ENCODE data around the gene KBTBD13.
"Not testable (repeated sequence)": the region's sequence is repeated elsewhere in the genome, so short reads cannot be mapped to it uniquely, and the experiment has no call there.

KBTBD13 gene

DNA sequence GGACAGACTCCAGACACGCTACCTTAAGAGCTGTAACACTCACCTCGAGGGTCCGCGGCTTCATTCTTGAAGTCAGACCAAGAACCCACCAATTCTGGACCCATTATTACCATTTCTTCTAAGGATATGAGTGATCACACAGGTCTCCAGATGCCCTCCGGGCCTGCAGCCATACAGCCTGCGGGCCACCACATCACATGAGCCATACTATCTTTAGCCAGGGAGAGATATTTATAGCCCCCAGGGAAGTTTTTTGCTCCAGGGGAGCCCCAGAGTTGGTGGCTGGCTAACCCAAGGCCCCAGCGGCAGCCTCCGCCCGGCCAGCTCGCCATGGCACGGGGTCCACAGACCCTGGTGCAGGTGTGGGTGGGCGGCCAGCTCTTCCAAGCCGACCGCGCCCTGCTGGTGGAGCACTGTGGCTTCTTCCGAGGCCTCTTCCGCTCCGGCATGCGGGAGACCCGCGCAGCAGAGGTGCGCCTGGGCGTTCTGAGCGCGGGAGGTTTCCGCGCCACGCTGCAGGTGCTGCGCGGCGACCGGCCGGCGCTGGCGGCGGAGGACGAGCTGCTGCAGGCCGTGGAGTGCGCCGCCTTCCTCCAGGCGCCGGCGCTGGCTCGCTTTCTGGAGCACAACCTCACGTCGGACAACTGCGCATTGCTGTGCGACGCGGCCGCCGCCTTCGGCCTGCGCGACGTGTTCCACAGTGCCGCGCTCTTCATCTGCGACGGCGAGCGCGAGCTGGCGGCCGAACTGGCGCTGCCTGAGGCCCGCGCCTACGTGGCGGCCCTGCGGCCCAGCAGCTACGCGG is at the start of gene KBTBD13:
KBTBD13 (plus strand) TSS at position 261 of the 805 bp plus-strand sequence; CDS start at position 331, 70 bp downstream.
- no peak for DNase-seq

DNA sequence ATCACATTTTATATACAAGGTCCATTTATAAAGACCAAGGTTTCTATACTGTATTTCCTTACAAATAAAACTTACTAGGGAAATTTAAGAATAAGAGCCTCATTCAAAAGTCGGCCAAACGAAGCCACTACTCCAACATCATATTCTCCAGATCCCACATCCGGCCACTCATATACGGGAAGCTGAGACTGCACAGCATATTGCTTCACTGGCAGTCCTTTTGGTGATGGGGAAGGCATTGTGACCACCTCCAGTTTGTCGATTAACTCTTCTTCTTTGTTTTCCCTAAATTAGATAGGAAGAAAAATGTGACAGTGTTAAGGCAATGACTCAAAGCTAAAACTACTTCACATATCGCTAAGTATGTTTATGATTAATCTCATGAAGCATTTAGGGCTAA is 49.8 kb upstream of the KBTBD13 start:
- DNase-seq: no peak

DNA sequence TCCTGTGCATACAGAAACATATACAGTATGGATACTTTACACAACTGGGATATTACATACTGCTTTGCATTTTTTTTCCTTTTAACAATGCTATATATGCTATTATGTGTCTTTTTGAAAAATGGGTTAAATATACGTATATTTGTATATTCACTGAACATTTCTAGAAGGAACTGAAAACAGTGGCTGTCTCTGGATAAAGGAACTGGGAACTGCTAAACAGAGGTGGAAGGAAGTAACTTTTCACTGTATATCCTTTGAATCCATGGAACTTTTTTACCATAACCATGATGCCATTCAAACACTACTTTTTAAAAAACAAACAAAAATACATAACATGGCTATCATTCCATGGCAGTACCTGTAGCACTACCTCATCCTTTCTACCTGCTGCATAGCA is 49.0 kb upstream of the KBTBD13 start:
- DNase-seq: no peak

DNA sequence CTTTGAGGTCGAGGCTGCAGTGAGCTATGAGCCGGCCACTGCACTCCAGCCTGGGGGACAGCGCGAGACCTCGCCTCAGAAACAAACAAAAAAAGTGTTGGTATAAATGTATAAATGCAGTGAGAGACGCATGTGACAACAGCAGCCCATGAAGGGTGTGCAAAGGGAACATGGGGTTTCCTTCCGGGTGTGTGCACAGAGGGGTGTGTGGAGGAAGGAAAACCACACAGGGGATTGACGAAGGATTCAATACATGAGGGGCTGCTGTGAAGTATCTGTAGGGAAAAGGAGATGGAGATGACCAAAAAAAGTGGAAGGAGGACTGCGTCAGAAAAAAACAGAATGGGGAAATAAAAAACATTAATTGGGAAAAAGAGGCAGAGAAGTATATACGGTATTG is 48.2 kb upstream of the KBTBD13 start:
- DNase-seq: no peak

DNA sequence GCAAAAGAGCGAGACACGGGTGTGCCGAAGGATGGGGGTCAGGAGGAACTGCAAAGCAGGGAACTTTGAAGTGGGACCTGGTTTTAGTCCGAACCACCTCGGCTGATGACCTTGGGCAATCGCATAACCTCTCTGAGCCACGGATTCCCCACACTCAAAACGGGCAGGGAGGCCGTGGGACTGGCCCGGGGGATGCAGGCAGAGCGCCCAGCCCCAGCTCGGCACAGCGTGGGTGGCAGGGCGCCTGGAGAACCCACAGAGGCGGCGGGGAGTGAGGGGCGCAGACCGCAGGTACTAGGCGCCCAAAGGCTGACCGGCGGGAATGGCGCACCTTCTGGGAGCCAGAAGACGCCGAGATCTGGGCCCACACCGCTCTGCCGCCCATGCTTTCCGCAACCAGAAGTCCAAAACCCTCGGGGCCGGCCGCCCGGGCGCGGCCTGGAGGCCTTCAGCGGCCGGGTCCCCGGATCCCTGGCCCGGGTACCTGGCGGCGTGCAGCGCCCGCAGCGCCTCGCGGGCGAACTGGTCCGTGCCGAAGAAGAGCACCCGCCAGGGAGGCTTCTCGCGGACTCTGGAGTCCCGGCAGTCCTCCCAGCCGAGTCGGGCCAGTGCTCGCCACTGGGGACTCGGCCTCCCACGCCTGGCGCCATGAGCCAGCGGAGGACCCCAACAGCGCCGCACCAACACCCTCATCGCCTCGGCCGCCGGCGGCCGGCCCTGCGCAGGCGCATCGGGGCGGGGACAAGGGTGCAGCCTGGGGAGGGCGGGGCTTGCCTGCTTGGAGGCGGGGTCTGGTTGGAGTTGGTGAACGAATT is 47.4 kb upstream of the KBTBD13 start, which contains the start of gene MTFMT:
MTFMT (minus strand) TSS at position 719 of the 815 bp plus-strand sequence; CDS start at position 693, 26 bp downstream.
- peak; percentile 87 for DNase-seq

DNA sequence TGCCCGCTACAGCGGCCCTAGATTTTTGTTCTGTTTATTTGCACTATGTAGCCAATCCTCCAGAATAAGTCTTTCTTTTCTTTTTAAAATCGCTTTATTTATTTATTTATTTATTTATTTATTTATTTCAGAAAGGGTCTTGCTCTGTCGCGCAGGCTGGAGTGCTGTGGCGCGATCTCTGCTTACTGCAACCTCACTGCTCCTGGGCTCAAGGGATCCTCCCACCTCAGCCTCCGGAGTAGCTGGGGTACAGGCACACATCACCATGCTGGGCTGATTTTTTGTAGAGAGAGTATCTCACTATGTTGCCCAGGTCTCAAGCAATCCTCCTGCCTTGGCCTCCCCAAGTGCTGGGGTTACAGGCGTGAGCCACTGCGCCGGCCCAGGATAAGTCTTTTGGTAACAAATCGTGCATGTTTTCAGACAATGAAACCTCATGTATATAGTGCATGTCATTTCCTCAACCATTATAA is 46.8 kb upstream of the KBTBD13 start:
- no peak for DNase-seq

DNA sequence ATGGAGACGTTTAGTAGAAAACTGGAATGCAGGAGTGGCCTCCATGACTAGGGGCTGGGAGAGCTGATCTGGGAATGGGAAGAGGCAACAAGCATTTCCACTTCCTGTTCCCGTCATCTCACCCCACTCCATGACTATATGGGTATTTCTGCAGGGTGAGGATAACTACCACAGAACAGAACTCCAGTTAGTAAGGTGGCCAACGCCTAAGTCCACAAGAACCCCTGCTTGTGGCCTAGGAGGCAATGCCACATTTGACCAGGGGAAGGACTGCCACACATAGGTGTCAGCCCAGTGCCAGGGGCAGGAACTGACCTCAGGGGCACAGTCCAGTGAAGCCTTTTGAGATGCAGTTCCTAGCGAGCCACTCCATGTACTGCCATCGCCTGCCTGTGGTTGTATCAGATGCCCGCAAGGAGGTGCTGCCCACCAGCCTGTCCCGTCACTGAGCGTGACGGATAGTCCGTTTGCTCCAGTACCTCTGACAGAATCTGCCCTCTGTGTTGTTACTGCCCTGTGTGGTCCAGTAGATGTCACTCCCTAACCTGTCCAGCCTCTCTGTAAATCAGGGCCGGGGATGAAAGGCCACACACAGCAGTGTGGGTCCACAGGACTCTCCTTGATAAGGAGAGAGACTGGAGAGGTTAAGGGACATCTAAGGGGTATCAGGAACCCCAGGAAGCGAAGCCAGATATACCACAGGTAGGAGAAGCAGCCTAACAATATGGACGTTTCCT is 43.6 kb upstream of the KBTBD13 start:
- DNase-seq: no peak

DNA sequence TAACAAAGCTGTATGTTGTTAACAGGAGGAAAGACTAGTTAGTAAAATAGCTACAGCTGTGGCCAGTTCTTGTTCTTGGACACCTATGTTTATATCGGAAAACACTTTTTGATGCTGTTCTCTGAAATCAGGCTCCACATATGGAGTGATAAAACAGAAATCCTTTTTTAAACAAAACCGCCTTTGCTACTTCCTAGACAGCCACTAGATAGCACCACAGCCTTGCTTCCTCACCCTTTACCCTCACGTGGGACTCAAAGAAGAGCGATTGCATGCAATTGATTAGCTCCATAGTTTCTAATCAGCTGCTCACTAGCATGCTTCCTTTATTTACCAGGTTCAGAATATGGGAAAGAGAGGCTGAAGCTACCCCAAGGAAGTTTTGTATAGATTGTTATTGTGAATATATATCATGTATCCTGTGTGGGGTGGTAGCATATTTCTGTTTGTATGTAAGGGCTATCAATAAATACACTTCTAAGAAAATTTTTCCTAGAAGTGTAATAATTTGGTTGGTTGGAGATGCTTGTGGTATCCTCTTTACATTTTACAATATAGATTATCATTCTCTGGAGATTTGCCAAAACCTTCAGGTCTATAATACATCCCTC is 42.8 kb upstream of the KBTBD13 start:
- peak; percentile 12 for DNase-seq

DNA sequence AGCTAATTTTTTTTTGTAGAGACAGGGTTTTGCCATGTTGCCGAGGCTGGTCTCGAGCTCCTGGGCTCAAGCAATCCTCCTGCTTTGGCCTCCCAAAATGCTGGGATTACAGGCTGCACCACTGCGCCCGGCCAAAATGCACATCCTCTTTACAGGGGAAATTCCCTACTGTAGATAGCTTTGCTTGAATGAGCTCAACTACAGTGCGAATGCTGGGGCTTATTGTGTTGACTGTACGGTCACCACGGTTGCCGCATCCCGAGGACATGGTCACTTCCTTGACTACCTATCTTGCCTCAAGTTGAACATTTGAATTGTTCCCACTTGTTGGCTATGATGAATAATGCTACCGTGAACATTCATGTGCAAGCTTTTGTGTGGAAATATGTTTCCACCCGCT is 41.8 kb upstream of the KBTBD13 start:
- DNase-seq: no peak

DNA sequence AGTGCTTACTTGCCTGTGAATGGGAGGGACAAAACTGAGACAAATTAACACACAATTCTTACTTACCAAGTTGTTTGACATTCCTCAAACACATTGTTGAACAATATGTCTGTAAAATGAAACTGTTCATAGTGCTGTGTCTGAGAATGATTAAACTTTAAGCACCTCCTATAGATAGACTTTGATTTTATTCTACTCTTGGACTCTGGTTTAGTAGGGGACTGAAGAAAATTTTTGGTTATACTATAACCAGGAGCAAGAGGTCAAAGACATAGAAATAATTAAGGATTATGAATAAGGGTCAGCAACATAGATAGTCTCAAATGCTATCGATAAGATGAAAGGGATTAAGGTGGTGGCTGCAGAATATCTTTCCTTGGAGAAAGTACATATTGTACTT is 39.2 kb upstream of the KBTBD13 start:
- no peak for DNase-seq

DNA sequence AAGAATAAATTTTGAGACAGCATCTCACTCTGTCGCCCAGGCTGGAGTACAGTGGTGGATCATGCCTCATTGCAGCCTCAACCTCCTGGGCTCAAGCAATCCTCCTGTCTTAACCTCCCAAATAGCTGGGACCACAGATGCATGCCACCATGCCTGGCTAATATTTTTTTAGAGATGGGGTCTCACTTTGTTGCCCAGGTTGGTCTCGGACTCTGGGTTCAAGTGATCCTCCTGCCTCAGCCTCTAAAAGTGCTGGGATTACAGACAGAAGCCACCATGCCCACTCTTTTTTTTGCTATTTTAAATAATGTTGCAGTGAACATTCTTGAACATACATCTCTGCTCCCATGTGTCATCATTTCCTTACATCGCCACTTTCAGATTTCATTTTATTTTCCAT is 38.1 kb upstream of the KBTBD13 start:
- DNase-seq: no peak

DNA sequence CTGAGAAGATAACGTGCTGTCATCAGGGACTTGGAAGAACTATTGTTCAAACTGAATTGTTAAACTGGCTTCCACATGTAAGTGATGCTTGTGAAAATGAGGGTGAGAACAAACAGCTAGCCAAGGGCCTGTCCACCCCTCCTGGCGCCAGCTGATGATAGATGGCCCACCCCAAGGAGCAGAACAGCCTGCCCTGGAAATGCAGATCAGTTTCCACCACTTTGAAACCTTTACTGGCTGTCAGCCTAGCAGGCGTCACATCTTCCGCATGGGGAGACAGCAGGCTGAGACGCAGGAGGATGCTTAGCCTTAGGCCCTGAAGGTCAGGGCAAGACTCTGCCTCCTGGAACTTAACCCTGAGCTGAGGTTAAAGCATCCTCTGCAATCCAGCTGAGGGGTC is 37.7 kb upstream of the KBTBD13 start:
- no peak for DNase-seq

DNA sequence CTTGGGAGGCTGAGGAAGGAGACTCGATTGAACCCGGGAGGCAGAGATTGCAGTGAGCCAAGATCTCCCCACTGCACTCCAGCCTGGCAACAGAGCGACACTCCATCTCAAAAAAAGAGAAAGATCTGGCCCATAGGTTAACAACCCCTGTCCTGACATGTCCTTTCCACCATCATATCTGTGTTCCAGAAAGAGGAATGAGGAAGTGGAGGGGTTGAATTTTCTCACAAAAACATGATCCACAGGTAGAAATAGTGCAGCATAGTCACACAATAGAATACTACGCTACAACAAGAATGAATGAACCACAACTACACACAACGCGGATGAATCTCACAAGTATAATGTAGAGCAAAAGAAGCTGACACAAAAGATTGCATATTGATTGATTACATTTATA is 36.1 kb upstream of the KBTBD13 start:
- DNase-seq: no peak

DNA sequence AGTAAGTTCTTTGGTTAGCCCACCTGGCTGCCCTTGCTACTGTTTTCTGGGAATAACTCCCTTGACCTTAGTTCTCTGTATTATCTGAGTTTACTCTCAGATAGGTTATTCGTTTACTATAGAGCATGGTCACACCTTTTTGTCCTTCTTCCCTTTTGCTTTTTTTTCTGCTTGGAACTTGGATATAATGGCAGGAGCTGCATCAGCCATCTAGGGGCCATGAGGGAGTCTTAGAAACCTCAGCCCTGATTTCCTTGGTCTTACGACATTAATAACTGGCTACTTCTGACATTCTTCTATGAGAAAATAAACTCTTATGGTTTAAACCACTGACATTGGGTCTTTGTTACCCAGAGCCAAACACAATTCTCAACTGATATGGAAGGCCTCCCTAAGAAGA is 34.8 kb upstream of the KBTBD13 start:
- DNase-seq: no peak

DNA sequence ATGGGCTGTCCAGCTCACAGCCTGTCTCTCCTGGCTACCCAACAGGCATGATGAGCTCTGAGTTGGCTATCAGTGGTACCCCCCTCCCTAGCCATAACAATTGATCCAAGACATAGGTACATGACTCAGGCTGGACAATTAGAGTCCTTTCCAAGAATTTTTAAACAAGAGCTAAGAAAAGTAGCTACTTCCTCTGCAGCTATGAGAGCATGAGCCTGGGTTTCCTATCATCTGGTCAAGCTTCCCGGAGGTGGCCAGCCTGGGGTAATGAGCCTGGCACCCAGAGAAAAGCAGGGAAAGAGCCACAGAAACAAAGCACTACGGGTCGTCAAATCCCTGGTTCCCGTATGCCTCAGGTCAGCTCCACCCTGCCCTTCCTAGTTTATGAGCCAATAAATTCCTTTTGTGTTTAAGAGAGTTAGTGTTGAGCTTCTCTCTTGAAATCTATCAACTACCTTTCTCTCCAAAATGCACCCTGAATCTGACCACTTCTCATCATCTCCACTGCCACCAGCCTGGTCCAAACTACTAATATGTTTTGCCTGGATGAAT is 33.7 kb upstream of the KBTBD13 start:
- no peak for DNase-seq

DNA sequence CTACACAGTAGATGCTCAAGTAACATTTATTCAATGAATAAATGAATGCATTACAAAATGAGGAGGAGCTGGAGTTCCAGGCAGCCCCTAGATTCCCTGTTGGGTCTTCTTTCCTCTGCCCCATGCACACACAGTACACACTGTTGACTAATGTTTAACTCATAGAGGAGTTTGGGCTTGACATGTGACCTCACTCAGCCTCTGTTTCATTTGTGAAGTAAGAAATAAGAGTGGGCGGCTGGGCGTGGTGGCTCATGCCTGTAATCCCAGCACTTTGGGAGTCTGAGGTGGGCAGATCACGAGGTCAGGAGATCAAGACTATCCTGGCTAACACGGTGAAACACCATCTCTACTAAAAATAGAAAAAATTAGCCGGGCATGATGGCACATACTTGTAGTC is 32.3 kb upstream of the KBTBD13 start:
- not testable (repeated sequence) for DNase-seq

DNA sequence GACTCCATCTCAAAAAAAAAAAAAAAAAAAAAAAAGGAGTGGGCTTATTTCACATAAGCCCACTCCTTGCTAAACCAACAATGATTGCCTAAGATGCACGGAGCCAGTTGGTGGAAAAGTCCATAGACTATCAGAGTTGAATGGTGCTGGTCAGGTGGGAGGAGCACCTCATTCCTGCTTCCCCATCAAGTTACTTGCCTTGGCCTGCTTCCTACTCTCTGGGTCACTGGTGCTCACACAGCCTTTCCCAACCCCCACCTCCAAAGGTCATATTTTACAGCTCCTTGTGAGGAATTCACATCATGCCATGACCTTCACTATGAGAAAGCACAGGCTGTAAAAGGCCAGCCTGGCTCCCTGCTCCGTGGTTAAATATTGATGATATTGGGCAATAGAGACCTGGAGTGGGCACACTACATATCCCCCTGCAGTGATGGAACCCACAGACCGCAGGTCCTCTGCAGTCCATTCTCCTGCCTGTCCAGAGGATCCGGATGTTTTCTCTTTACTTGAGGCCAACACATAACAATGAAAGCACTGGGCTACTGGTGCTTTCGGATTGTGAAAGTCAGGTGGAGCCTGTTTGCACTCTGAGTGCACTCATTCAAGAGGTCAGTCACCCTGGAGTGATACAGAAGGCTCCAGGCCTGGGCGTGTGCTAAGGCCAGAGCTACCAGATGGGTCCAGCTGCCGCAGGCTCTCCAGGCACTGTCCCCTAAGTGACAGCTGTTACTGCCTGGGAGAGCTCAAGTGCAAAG is 31.6 kb upstream of the KBTBD13 start, which contains the start of gene SLC51B:
SLC51B (plus strand) TSS at position 664 of the 758 bp plus-strand sequence. CDS start 4,618 bp downstream, outside the sequence.
- DNase-seq: no peak

DNA sequence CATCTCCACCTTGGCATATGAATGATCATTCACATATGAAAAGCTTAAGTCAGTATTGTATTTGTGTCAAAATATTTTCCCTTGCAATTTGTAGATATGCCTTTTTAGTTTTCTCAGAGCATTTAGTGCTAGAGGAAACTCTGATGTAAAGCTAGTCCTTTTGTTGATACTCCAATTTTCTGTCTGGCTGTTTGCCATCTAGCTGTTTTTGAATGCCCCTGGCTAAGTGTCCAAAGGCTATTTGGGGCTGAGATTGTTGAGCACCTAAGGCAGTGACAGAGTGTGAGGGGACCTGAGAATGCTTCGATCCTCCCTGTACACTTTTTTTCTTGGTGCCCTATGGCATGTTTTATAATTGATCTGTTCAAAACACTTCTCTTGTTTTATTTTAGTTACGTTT is 28.3 kb upstream of the KBTBD13 start:
- no peak for DNase-seq

DNA sequence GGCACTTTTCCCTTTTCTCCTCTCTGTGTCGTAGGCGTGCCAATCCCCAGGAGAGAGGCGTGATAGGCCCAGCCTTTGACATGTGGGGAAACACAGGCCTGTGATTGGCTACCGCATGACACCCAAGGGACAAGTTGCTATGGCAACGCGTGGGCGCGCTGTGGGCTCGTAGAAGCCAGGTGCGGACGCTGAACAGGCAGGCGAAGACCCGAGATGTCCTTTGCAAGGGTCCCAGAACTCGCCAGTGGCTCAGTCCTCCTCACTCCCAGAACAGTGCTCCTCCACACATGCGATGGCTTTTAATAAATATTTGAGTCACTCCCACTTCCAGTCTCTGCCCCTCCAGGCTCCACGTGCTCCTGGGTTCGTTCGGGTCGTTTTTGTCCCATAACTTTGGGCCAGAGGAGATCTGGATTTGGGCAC is 27.1 kb upstream of the KBTBD13 start:
- DNase-seq: peak; percentile 99

DNA sequence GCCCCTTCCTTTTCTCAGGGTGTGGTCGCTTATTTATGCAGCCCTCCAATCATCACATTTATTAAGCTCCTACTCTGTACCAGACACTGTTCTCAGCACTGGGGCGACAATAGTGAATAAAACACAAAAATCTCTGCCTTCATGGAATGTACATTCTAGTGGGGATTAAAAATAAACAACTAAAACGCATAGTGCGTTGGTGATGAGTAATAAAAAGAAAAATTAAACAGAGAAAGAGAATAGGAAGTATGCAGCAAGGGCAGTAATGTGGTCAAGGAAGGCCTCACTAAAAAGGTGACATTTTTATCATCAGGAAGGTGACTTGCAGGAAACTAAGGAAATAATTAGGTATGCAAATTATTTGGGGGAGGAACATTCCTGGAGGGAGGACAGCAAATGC is 26.3 kb upstream of the KBTBD13 start:
- no peak for DNase-seq

DNA sequence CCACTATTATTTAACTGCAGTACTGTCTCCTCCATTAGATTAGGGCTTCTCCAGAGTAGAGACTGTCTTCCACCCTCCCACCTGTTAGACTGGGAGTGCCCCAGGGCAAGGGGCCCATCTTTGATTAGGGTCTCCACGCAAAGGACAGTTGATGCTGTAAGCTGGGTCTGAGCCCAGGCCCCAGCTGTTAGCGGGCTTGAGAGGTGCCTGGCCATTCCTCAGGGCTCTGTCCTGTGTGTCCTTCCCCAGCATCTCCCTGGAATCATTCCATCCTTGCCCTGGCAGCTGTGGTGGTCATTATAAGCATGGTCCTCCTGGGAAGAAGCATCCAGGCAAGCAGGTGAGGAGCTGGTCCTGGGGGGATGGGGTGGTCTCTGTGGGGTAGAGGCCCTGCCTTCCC is 25.3 kb upstream of the KBTBD13 start:
- DNase-seq: no peak

DNA sequence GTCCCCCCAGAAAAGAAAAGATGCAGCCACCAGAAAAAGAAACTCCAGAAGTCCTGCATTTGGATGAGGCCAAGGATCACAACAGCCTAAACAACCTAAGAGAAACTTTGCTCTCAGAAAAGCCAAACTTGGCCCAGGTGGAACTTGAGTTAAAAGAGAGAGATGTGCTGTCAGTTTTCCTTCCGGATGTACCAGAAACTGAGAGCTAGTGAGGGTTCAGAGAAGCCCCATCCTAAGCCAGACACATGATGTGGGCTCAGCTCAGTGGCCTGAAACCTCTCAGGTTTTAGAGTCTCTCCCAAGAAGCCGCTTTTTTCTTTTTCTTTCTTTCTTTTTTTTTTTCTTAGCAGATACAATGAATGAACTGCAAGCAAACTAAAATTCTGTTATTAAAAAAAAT is 23.6 kb upstream of the KBTBD13 start:
- no peak for DNase-seq

All from NCI-H1436 (cell line).